CD4-positive, alpha-beta memory T cell (primary cell): ENCODE results near the gene UGT1A1. TPM values are rescaled to one million over a fixed set of nuclear protein-coding genes. Genes with fewer than 3 reads are reported as not detected.

Experiments
- CTCF ChIA-PET: fragments of 350-600 bp; sonication (Branson Sonifier 250); formaldehyde crosslinking; loops from one replicate; lab custom pipeline; 2021; ENCODE audit warnings: inconsistent platforms; ENCODE audit not compliant: partially characterized antibody; lab: Charles Lee
- POLR2A ChIA-PET: fragments of 350-600 bp; sonication (Branson Sonifier 250); formaldehyde crosslinking; loops from one replicate; lab custom pipeline; 2021; ENCODE audit not compliant: partially characterized antibody; lab: Charles Lee
- DNase-seq, 5 donors: peaks; one replicate each; pipeline versions ENCODE4 v3.0.0 to v3.0.0-alpha.2; 2020 to 2022; ENCODE audit warnings: mixed read lengths in 1 of 5
- H3K27ac ChIP-seq: one replicate; pipeline ENCODE4 v1.7.0; 2013; ENCODE audit warnings: low read depth, low read length
- H3K27me3 ChIP-seq: 2 replicates; pipeline ENCODE4 v1.7.0; 2013; ENCODE audit warnings: mild to moderate bottlenecking, low read length, moderate library complexity; ENCODE audit not compliant: insufficient read depth
- H3K36me3 ChIP-seq: 2 replicates; pipeline ENCODE4 v1.7.0; 2013; ENCODE audit warnings: mild to moderate bottlenecking, low read length, moderate library complexity; ENCODE audit not compliant: insufficient read depth
- H3K4me1 ChIP-seq: 2 replicates; pipeline ENCODE4 v1.7.0; 2013; ENCODE audit warnings: mild to moderate bottlenecking, low read length, moderate library complexity; ENCODE audit not compliant: insufficient read depth
- H3K4me3 ChIP-seq, 2 donors: one replicate each; pipeline ENCODE4 v1.7.0; 2013; ENCODE audit warnings: low read length in 2 of 2, mild to moderate bottlenecking in 1 of 2
- H3K9me3 ChIP-seq, 2 donors: one replicate each; pipeline ENCODE4 v1.7.0; 2013; ENCODE audit warnings: low read length in 2 of 2, control low read depth in 1 of 2; ENCODE audit not compliant: control insufficient read depth in 1 of 2
- H3K27ac Mint-ChIP-seq, 7 donors: one replicate each; pipeline ENCODE4 v1.8.0; 2020 to 2021; ENCODE audit warnings: mixed read lengths in 7 of 7, mild to moderate bottlenecking in 6 of 7, inconsistent platforms in 3 of 7, moderate library complexity in 3 of 7
- H3K27me3 Mint-ChIP-seq, 2 donors: one replicate each; pipeline ENCODE4 v1.8.0; 2020 to 2021; ENCODE audit warnings: mixed read lengths in 2 of 2
- H3K36me3 Mint-ChIP-seq, 2 donors: one replicate each; pipeline ENCODE4 v1.8.0; 2020 to 2021; ENCODE audit warnings: mixed read lengths in 2 of 2, inconsistent platforms in 1 of 2, mild to moderate bottlenecking in 1 of 2
- H3K4me1 Mint-ChIP-seq, 4 donors: one replicate each; pipeline ENCODE4 v1.8.0; 2020 to 2021; ENCODE audit warnings: mixed read lengths in 4 of 4, mild to moderate bottlenecking in 1 of 4
- H3K4me3 Mint-ChIP-seq, 8 donors: one replicate each; pipeline ENCODE4 v1.8.0; 2020 to 2021; ENCODE audit warnings: mixed read lengths in 8 of 8, mild to moderate bottlenecking in 7 of 8, moderate library complexity in 6 of 8, inconsistent platforms in 3 of 8
- H3K9me3 Mint-ChIP-seq, 8 donors: one replicate each; pipeline ENCODE4 v1.8.0; 2020 to 2021; ENCODE audit warnings: mixed read lengths in 8 of 8, mild to moderate bottlenecking in 5 of 8, inconsistent platforms in 3 of 8, moderate library complexity in 1 of 8
- intact Hi-C: fragments of 100-400 bp; cut with micrococcal nuclease; formaldehyde crosslinking; loops from one replicate; pipeline ENCODE4 v1.15.1; 2023
- polyA plus RNA-seq, 2 donors: library from polyadenylated mRNA; unstranded; fragments of 300-500 nt; fragmentation: Illumina TruSeq; gene quantifications; one replicate each; pipeline ENCODE4 v1.2.3, GENCODE V29; 2021
- total RNA-seq, 2 experiments: library from RNA; stranded (reverse); gene quantifications; one replicate each; pipeline ENCODE4 v1.2.3, GENCODE V29; 2021

The UGT1A1 gene
- total and polyA plus RNA-seq, 4 experiments from 2014 or later = not detected

DNA sequence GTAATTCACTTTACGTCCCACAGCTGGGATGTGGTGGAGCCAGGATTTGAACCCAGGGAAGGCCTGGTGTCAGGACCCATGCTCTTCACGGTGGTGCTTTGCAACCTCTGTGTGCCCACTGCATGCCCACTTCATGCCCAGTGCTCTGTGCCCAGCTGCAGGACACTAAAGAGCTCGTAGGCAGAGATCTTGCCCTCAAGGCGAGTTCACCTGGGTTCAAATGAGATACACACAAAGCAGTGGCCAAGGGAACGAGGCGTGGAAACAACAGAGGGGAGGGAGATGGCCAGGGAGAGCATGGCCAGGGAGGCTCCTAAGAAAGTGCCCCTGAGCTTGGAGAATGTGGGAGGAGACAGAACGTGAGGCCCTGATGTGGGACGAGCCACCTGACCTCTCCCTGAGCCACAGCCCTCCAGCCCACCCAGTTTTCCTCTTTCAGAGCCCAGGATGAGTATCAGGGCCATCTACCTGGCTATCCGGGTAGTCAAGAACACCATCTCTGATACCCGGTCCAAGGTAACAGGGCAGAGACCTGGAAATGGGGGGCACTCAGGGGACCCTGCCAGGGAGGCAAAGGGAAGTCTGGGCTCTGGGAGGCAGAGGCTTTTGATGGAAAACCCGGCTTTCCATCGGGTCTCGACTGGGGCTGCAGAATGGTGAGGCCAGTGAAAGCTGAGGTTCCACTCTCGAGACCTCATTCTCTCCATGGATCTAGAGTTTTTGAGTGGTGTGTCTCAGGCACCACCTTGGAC lies 38.4 kb downstream of the UGT1A1 start:
- CTCF ChIA-PET = no interaction called here
- H3K27me3 ChIP-seq = no peaks in the 10 kb centered on the region
- H3K36me3 Mint-ChIP-seq = no peaks in the 10 kb centered on the region
- no peaks in the 10 kb centered on the region for H3K4me1 Mint-ChIP-seq
- no peaks in the 10 kb centered on the region for H3K36me3 ChIP-seq
- no peaks in the 10 kb centered on the region for H3K9me3 ChIP-seq
- no peak overlapping the region for H3K27ac ChIP-seq
- intact Hi-C loops = no loop called here
- peaks cover 0 to under 1% (median 0%) of the 10 kb centered on the region in 8 donors for H3K9me3 Mint-ChIP-seq
- H3K27me3 Mint-ChIP-seq = peaks cover 10 to 13% of the 10 kb centered on the region in 2 donors
- POLR2A ChIA-PET = no interaction called here
- H3K27ac Mint-ChIP-seq = peak overlapping the region in 1 of 7 donors; percentile 27
- H3K4me3 ChIP-seq = no peak overlapping the region
- no peak for DNase-seq
- H3K4me1 ChIP-seq = no peaks in the 10 kb centered on the region
- no peak overlapping the region for H3K4me3 Mint-ChIP-seq

DNA sequence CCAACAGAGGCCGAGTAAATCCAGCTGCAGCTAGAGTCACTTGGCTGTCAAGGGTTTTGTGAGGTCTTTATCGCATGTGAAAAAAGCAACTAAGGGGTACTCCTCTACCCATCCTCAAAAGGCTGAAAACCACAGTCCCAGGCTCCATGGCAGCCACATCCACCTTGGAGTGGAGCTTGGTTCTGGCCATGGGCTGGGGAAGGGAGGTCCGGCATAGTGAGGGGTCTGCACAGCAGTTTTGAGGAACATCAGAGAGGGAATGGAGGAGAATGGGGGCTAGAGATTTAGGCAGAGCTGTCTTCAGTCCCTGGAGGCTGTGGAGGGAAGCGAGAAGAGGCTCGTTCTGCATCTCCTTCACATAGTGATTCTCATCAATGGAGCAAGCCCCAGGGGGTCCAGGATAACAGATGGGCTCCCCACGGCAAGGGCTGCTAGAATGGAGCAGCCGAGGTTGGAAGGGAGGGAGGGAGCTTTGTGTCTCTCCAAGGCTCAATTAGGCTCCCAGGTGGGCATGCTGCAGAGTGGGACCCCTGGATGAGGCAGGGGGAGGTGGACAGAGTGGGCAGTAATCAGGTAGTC lies 39.1 kb downstream of the UGT1A1 start:
- no peaks in the 10 kb centered on the region for H3K36me3 ChIP-seq
- Mint-ChIP-seq H3K9me3 (no peaks in the 10 kb centered on the region), H3K4me3 (no peak overlapping the region), H3K27me3 (peaks cover 10 to 15% of the 10 kb centered on the region in 2 donors), H3K4me1 (no peaks in the 10 kb centered on the region), H3K36me3 (no peaks in the 10 kb centered on the region), H3K27ac (peak overlapping the region in 1 of 7 donors; percentile 27)
- no peak overlapping the region for H3K27ac ChIP-seq
- ChIA-PET CTCF (no interaction called here), POLR2A (no interaction called here)
- H3K9me3 ChIP-seq = no peaks in the 10 kb centered on the region
- no peak overlapping the region for H3K4me3 ChIP-seq
- intact Hi-C loops = no loop called here
- no peaks in the 10 kb centered on the region for H3K4me1 ChIP-seq
- H3K27me3 ChIP-seq = no peaks in the 10 kb centered on the region
- DNase-seq = no peak

DNA sequence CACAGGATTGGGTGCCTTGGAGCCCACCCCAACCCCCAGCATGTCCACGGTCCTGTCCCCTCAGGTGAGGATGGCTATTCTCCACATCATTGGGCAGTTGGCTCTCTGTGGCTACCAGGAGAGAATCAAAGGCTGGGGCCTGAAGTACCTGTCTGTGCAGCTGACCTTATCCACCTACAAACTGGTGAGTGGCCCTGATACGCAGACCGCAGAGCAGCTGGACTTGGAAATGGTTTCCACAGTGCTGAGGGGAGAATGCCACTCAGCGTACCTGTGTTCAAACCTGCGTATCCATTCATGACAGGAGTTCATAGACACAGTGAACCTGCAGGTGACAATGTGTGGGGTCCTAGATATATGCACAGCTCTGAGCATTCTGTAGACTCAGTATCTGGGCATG lies 39.6 kb downstream of the UGT1A1 start:
- Mint-ChIP-seq H3K4me3 (no peak overlapping the region), H3K27ac (no peak overlapping the region), H3K27me3 (peaks cover 10 to 17% of the 10 kb centered on the region in 2 donors), H3K9me3 (no peaks in the 10 kb centered on the region), H3K4me1 (no peaks in the 10 kb centered on the region), H3K36me3 (no peaks in the 10 kb centered on the region)
- ChIA-PET POLR2A (no interaction called here), CTCF (no interaction called here)
- Histone ChIP-seq H3K9me3 (no peaks in the 10 kb centered on the region), H3K27ac (no peak overlapping the region), H3K36me3 (no peaks in the 10 kb centered on the region), H3K4me1 (no peaks in the 10 kb centered on the region), H3K27me3 (no peaks in the 10 kb centered on the region), H3K4me3 (no peak overlapping the region)
- no peak for DNase-seq
- intact Hi-C loops = no loop called here

DNA sequence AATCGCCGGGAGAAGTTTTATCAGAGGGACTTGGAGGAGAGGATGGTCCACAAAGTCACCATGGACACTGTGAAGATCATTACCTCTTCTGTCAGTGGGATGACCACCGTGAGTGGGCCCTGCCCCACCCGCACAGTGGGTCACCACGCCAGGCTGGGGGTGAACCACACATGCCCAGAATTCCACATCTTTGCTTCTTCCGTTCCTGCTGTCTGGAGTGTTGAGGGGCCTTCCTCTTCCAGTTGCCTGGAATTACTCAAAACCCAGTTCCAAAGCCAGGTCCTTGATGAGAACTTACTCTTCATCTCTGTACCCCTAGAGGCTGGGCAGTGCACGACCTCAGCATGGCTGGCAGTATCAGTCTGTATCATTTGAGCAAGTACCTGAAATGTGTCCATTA lies 40.1 kb downstream of the UGT1A1 start:
- Histone ChIP-seq H3K9me3 (no peaks in the 10 kb centered on the region), H3K4me1 (no peaks in the 10 kb centered on the region), H3K36me3 (no peaks in the 10 kb centered on the region), H3K4me3 (no peak overlapping the region), H3K27me3 (no peaks in the 10 kb centered on the region), H3K27ac (no peak overlapping the region)
- no peak for DNase-seq
- CTCF ChIA-PET = no interaction called here
- Mint-ChIP-seq H3K27me3 (peaks cover 8 to 17% of the 10 kb centered on the region in 2 donors), H3K9me3 (no peaks in the 10 kb centered on the region), H3K27ac (no peak overlapping the region), H3K4me1 (no peaks in the 10 kb centered on the region), H3K36me3 (no peaks in the 10 kb centered on the region), H3K4me3 (no peak overlapping the region)
- intact Hi-C loops = no loop called here
- POLR2A ChIA-PET = no interaction called here

DNA sequence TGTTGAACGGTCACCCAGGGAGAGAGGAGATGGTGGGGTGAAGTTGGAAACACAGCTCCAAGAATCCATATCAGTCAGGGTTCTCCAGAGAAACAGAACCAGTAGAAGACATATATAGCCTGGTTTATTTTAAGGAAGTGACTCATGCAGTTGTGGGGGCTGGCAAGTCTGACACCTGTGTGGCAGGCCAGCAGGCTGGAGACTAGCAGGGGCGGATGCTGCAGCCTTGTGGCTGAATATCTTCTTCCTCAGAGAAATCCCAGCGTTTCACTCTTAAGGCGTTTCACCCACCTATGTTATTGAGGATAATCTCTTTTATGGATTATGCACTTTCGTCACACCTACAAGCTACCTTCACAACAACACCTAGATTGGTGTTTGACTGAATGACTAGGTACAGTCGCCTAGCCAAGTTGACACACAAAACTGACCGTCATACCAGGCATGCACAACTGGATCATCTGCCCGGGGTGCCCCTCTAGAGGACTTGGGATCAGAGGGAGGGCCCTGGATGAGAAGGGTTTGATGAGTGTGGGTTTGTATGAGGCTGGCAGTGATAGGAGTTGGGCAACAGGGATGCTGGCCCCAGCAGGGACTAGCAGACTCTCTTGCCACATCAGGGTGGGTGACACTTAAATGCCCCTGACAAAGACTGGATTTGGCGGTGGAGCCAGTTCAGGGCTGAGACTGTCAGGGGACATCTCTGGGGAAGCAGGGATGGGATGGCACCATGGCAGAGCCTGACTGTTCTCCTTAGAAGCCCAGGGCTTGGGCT lies 41.5 kb downstream of the UGT1A1 start:
- intact Hi-C loops = no loop called here
- Histone ChIP-seq H3K4me3 (no peak overlapping the region), H3K4me1 (no peaks in the 10 kb centered on the region), H3K27ac (no peak overlapping the region), H3K27me3 (no peaks in the 10 kb centered on the region), H3K36me3 (no peaks in the 10 kb centered on the region), H3K9me3 (no peaks in the 10 kb centered on the region)
- no peaks in the 10 kb centered on the region for H3K36me3 Mint-ChIP-seq
- CTCF ChIA-PET = no interaction called here
- no peaks in the 10 kb centered on the region for H3K4me1 Mint-ChIP-seq
- peaks cover 8 to 17% of the 10 kb centered on the region in 2 donors for H3K27me3 Mint-ChIP-seq
- no peak overlapping the region for H3K4me3 Mint-ChIP-seq
- no peak overlapping the region for H3K27ac Mint-ChIP-seq
- H3K9me3 Mint-ChIP-seq = no peaks in the 10 kb centered on the region
- POLR2A ChIA-PET = no interaction called here
- no peak for DNase-seq

DNA sequence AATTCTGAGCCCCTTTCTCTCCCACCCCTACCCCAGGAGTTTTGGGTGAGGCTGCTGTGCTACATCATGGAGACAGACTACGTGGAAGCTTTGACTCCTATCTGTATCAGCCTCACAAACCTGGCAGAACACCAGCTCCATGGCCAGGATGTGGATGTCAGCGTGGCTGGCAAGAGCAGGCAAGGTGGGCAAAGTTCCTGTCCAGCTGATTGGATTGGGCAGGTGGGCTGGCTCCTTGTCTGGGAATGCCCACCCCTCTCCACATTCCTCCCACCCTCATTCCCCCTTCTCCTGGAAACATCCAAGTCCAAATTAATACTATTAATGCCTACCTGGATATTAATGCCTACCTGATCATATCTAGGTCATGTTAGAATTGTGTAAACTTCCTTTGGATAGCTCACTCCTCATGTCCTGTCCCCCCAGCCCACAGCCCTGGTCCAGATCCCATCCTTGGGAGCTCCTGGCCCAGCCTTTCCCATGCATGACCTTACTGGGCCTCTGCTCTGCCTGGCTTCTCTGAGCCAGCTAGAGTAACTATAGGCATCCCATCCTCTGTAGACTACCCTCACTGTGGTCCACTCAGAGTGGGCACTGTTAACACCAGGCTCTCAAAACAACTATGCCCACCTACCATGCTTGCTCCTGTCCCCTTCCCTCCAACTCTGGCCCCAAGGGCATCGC lies 42.2 kb downstream of the UGT1A1 start:
- no peaks in the 10 kb centered on the region for H3K9me3 ChIP-seq
- H3K27ac ChIP-seq = no peak overlapping the region
- H3K27me3 ChIP-seq = no peaks in the 10 kb centered on the region
- Mint-ChIP-seq H3K36me3 (no peaks in the 10 kb centered on the region), H3K27me3 (peaks cover 8 to 17% of the 10 kb centered on the region in 2 donors), H3K4me1 (no peaks in the 10 kb centered on the region), H3K9me3 (no peaks in the 10 kb centered on the region), H3K27ac (no peak overlapping the region), H3K4me3 (no peak overlapping the region)
- no peak overlapping the region for H3K4me3 ChIP-seq
- DNase-seq = no peak
- ChIA-PET POLR2A (no interaction called here), CTCF (no interaction called here)
- H3K36me3 ChIP-seq = no peaks in the 10 kb centered on the region
- H3K4me1 ChIP-seq = no peaks in the 10 kb centered on the region
- intact Hi-C loops = no loop called here

DNA sequence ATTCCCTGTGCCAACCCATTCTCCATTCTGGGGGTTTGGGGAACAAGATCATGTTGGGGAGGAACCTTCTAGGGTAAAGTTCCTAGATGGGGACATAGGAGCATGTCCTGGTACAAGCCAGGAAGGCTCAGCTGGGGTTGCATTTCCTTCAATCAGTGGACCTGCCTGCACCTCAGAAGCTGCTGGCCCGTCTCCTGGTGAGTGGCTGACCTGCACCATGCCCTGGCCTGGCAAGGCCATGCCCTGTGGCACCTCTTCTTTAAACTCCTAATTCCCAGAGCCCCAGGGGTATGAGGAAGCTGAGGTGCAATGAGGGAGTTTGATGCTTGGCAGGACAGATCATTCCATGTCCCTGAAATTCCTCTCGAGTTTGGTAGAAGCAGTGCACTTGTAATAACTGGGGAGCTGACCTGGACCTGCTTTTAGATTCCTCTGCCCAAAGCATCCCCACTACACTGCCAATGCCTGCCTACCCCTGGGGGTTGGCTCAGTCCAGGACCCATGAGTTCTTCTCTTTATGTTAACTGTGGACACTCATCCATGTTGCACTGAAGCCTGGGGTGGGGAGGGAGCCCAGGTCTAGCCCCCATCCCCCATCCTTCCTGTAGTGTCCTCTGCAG lies 43.3 kb downstream of the UGT1A1 start:
- ChIA-PET POLR2A (no interaction called here), CTCF (no interaction called here)
- DNase-seq = no peak
- Mint-ChIP-seq H3K4me1 (no peaks in the 10 kb centered on the region), H3K4me3 (no peak overlapping the region), H3K9me3 (no peaks in the 10 kb centered on the region), H3K27ac (no peak overlapping the region), H3K27me3 (peaks cover 8 to 17% of the 10 kb centered on the region in 2 donors), H3K36me3 (no peaks in the 10 kb centered on the region)
- no peaks in the 10 kb centered on the region for H3K9me3 ChIP-seq
- intact Hi-C loops = no loop called here
- no peaks in the 10 kb centered on the region for H3K36me3 ChIP-seq
- H3K4me3 ChIP-seq = no peak overlapping the region
- H3K4me1 ChIP-seq = no peaks in the 10 kb centered on the region
- H3K27ac ChIP-seq = no peak overlapping the region
- no peaks in the 10 kb centered on the region for H3K27me3 ChIP-seq
